Activated CD4-positive, alpha-beta T cell treated with anti-CD3 and anti-CD28 coated beads, Interleukin-2, amount 50 U/mL, for 24 hours (primary cell): Measurements from ENCODE around the gene LYSMD3.
A peak's percentile ranks its signal among the peaks of the same experiment; 100 is the strongest.

Experiments
- DNase-seq, 2 donors: peaks; one replicate each; pipeline ENCODE4 v3.0.0-alpha.2; 2020; ENCODE audit warnings: low read depth in 1 of 2, low spot score in 1 of 2

LYSMD3 gene

GRCh38 chr5:90548069-90548593, 18.7 kb upstream of the LYSMD3 start:
- no peak for DNase-seq

GRCh38 chr5:90547072-90547536, 17.7 kb upstream of the LYSMD3 start:
- DNase-seq, result no peak

DNA sequence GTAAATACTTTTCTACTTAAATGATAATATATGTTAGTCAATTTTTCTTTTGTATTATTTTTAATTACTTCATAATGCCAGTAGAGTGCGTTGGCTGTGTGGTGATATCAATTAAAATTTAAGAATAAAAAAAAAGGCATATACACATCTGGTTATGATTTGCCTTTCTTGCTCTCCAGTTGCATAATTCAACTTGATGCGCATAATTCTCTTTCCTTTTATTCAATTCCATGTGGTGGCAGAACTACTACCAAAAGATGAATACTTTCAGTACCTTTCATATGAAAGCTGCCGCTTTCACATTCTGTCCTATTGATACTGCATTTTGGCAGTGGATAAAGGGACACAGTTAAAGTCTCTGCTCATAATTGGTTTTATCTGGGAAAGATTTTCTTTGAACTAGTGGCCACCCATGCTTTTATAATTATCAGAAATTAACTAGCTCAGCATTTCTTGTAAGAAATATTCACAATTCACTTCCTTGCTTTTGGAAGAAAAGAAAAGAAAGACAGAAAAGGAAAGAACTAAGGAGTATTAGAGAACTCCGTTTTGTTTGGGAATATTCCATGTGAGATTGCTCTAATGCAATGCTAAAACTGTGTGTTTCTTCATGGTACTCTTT, 16.9 kb upstream of the LYSMD3 start:
- DNase-seq, result no peak

- no peak for DNase-seq
Measured at GRCh38 chr5:90545511-90545910, 16.1 kb upstream of the LYSMD3 start.

DNA sequence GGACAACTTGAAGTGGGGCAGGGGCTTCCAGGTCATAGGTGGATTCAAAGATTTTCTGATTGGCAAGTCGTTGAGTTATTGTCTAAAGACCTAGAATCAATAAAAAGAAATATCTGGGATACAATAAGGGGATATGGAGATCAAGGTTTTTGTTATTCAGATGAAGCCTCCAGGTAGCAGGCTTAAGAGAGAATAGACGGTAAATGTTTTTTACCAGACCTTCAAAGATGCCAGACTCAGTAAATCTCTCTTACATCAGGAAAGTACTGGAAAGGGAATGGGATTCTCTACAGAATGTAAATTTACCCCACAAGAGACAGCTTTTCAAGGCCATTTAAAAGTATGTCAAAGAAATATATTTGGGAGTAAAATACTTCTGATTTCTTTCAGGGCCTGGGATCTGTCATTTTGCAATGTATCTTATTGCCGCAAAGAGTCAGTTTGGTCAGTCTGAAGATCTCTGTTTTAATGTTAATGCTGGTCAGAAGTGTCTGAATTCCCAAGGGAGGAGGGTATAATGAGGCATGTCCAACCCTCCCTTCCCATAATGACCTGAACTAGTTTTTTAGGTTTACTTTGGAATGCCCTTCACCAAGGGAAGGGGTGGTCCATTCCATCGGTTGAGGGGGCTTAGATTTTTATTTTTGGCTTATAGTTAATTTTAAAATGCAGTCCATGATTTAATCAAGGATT, 13.6 kb upstream of the LYSMD3 start:
- no peak for DNase-seq

- DNase-seq, result no peak
Measured at GRCh38 chr5:90534922-90535321, 5.5 kb upstream of the LYSMD3 start.

GRCh38 chr5:90533794-90534193, 4.4 kb upstream of the LYSMD3 start:
- DNase-seq, result no peak

- no peak for DNase-seq
Measured at GRCh38 chr5:90530736-90531487, 1.5 kb upstream of the LYSMD3 start.

- peak in 1 of 2 donors; percentile 55 for DNase-seq
Measured at GRCh38 chr5:90529939-90530677, 724 bp upstream of the LYSMD3 start.

GRCh38 chr5:90528601-90529193, 687 bp downstream of the LYSMD3 start:
- DNase-seq, result peak in 1 of 2 donors; percentile 10

- DNase-seq, result no peak
Measured at GRCh38 chr5:90519081-90519480, 10.3 kb downstream of the LYSMD3 start.

DNA sequence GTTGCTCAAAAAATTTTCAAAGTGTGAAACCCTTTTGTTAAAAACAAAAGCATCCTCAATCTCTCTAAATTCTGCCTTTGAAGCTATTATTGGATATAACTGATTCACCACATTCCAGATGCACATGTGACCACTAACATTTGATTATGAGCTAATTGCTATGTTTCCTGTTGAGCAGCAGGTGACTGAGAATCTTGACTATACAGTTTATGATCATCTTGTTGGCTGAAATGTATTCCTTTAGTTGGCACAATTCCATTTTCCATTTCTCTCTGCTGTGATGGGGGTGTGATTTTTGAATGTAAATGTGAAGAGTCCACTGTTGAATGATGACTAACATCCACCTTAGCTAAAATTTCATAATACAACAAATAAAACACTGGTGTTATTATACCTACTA, 10.7 kb downstream of the LYSMD3 start:
- DNase-seq, result no peak

DNA sequence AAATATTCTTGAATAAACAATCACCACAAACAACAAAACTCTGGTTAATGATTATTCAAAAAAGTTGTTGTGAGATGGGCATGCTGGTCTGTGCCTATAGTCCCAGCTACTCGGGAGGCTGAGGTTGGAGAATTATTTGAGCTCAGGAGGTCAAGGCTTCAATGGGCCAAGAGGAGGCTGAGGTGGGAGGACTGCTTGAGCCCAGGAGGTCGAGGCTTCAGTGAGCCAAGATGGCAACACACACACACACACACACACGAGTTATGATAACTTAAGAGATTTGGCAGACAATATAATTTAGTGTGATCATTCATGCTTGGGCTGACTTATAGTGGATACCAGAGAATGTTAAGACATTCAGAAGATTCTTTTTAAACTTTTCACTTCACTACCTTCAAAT, 14.9 kb downstream of the LYSMD3 start:
- no peak for DNase-seq

DNA sequence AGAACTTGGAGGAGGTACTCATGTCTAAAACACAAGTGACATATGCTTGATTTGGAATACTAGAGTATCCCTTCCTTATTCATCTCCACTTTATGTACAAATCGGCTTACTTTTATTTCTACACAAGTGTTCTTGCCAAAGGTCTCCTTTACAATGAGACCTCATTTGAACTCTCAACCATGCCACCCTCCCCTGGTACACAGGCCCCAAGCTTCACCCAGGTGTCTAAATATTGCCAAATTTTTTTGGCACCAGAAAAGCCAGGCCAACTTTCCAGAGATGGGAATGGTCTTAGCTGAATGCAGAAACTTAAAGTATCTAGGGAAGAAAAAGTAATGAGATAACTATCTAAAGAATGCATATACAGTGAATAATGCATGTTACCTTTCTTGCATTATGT, 18.9 kb downstream of the LYSMD3 start:
- no peak for DNase-seq

- no peak for DNase-seq
Measured at GRCh38 chr5:90506221-90506620, 23.2 kb downstream of the LYSMD3 start.

- DNase-seq, result no peak
Measured at GRCh38 chr5:90504743-90505142, 24.6 kb downstream of the LYSMD3 start.

DNA sequence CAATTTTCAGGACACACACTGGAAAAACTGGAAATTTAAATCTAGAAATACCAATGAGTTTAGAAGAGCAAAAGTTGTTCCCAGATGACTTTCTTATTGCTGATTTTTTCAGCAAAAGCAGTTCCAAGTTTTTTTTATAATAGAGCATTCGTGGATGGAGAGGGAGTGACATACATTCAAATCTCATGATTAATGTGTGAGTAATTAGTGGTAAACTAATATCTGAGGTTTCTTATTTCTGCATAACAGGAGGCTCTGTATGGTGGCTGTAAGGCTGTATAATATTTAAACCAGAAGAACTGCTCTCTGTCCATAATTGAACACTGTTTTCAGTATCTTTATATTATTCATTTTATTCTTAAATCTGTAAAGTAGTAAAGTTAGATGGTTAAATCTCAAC, 25.8 kb downstream of the LYSMD3 start:
- DNase-seq, result no peak

GRCh38 chr5:90495146-90495545, 34.2 kb downstream of the LYSMD3 start:
- DNase-seq, result no peak

DNA sequence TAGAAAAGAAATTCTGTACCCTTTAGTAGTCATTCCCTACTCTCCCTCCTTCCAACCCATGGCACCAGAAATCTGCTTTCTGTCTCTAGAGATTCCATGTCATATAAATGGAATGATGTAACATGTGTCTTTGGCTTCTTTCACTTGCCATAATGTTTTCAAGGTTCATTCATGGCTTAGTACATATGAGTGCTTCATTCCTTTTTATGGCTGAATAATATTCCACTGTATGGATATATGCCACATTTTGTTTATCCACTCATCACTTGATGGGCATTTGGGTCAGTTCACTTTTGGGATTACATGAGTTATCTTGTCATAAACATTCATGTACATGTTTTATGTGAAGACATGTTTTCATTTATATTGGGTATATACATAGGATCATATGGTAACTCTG, 35.3 kb downstream of the LYSMD3 start:
- DNase-seq, result no peak

- DNase-seq, result no peak
Measured at GRCh38 chr5:90488791-90489190, 40.6 kb downstream of the LYSMD3 start.

GRCh38 chr5:90484540-90484939, 44.8 kb downstream of the LYSMD3 start:
- no peak for DNase-seq
